ENCODE results near the gene ESPN.
A peak's percentile ranks its signal among the peaks of the same experiment; 100 is the strongest.

ESPN gene

DNA sequence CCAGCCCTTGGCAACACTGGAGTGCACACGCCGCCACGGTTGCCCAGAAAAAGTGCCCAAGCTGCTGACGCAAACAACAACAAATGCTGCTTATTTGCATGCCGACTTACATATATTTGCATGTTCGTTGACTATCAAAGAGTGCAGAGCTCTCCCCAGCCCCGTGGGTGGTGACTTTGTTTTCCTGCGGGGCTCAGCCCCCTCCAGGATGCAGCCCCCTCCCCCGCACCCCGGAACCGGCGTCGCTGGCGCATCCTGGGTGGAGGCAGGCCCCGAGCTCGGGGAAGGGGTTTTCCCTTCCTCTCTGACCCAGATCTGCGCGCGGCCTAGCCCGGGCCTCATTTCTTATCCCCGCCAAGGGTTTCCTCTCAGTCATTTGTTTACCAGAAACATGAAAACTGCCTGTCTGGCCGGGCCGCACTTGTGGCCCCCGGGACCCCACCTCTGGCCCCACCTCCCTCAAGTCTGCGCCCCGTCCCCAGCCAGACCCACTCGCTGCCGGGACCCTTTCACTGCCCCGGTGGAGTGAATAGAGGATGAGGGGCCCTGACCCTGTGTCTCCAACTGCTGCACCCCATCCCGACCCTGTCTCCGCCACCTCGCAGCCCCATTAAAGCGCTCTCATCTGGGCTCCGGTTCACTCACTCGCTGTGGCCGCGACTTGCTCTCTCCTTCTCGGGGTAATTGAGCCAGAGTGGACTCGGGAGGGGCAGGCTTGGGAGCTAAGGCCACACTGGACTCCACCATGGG, 35.9 kb downstream of the ESPN start (continued):
- TF ChIP-seq, protein P1, sequence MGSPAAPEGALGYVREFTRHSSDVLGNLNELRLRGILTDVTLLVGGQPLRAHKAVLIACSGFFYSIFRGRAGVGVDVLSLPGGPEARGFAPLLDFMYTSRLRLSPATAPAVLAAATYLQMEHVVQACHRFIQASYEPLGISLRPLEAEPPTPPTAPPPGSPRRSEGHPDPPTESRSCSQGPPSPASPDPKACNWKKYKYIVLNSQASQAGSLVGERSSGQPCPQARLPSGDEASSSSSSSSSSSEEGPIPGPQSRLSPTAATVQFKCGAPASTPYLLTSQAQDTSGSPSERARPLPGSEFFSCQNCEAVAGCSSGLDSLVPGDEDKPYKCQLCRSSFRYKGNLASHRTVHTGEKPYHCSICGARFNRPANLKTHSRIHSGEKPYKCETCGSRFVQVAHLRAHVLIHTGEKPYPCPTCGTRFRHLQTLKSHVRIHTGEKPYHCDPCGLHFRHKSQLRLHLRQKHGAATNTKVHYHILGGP (tag by site-specific recombination; IDR thresholded peaks at IDR 0.05), result no peak

GRCh38 chr1:6461051-6461530, 36.5 kb downstream of the ESPN start:
- Histone ChIP-seq H3K27ac (ENCODE audit: extremely low read depth, low read depth, low read length) (no peak overlapping the region), H3K4me1 (ENCODE audit: control insufficient read depth, insufficient read depth, low read length) (no peaks in the 10 kb centered on the region), H3K36me3 (ENCODE audit: control insufficient read depth in 2 of 2, insufficient read depth in 1 of 2, low read length in 2 of 2) (peaks cover 0 to 27% of the 10 kb centered on the region in 2 experiments; a peak in 1 of 3 replicates), H3K4me3 (ENCODE audit: low read depth, low read length) (no peak overlapping the region), H3K9me3 (ENCODE audit: control insufficient read depth, insufficient read depth, low read depth, low read length) (no peaks in the 10 kb centered on the region)
- CTCF ChIA-PET, result no interaction called here
- POLR2A ChIA-PET, result no interaction called here
- TF ChIP-seq KLF16 (tag by site-specific recombination; IDR thresholded peaks at IDR 0.05), result no peak
- TF ChIP-seq ZNF169 (tag by site-specific recombination; IDR thresholded peaks at IDR 0.05), result no peak
- TF ChIP-seq, protein P2, sequence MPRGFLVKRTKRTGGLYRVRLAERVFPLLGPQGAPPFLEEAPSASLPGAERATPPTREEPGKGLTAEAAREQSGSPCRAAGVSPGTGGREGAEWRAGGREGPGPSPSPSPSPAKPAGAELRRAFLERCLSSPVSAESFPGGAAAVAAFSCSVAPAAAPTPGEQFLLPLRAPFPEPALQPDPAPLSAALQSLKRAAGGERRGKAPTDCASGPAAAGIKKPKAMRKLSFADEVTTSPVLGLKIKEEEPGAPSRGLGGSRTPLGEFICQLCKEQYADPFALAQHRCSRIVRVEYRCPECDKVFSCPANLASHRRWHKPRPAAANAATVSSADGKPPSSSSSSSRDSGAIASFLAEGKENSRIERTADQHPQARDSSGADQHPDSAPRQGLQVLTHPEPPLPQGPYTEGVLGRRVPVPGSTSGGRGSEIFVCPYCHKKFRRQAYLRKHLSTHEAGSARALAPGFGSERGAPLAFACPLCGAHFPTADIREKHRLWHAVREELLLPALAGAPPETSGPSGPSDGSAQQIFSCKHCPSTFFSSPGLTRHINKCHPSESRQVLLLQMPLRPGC (tag by site-specific recombination; IDR thresholded peaks at IDR 0.05), result no peak
- no peak for TF ChIP-seq ZNF560 (tag by site-specific recombination; IDR thresholded peaks at IDR 0.05; ENCODE audit: borderline replicate concordance)
- no peak for TF ChIP-seq KLF9 (tag by site-specific recombination; IDR thresholded peaks at IDR 0.05; ENCODE audit: low read depth)
- TF ChIP-seq ZNF391 (tag by site-specific recombination; IDR thresholded peaks at IDR 0.05; ENCODE audit: borderline replicate concordance, low read depth), result no peak
- TF ChIP-seq GFI1B (tag by site-specific recombination; IDR thresholded peaks at IDR 0.05), result no peak
- TF ChIP-seq ZNF19 (tag by site-specific recombination; IDR thresholded peaks at IDR 0.05; ENCODE audit: low read depth), result no peak
- no peak for TF ChIP-seq ZNF138 (tag by site-specific recombination; IDR thresholded peaks at IDR 0.05; ENCODE audit: borderline replicate concordance)

DNA sequence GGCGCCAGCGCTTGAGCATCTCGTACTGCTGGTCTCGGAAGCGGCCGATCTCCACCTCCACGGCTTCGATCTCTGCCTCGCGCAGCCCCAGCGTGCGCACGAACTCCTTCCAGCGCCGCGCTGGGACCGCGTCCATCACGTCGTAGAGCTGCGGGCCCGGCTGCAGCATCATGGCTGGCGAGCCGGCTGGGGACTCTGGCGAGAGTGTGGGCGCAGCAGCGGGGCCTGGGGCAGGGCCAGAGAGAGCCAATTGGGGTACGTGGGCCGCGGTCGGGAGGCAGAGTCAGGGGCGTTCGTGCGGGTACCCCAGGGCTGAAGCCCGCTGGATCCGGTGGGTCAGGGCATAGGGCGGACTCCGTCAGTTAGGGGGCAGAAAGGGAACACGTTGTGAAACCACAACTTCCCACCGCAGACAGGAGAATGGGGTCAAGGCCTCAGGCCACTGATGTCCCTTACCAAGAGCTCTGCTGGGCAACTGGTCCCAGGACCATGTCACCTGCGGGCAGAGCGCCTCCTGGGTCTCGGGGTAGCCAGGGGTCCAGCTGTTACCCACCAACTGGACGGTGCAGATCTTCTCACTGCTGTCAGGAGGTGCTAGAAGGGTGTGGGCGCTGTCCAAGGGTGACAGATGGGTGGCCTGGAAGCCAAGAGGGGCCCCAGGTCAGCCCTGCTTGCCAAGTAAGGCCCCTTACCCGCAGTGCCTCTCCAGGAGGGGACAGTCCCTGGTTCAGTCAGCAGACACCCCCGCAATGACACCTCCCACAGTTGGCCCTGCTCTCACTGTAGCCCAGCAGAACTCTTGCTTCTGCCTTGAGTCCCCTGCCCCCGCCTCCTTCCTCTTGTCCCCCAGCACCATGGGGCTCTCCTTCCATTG, 37.2 kb downstream of the ESPN start:
- ChIA-PET CTCF (interaction anchor here (0.8 to 2.7 kb wide), 3 partner anchors 12 to 215 kb away, joined by 3 to 6 read pairs (median 4); no protein-coding TSS in a partner anchor), POLR2A (no interaction called here)
- H3K36me3 ChIP-seq (ENCODE audit: control insufficient read depth in 2 of 2, insufficient read depth in 1 of 2, low read length in 2 of 2), result peaks cover 0 to 27% of the 10 kb centered on the region in 2 experiments; a peak in 1 of 3 replicates
- H3K4me3 ChIP-seq (ENCODE audit: low read depth, low read length), result no peak overlapping the region
- no peaks in the 10 kb centered on the region for H3K9me3 ChIP-seq (ENCODE audit: control insufficient read depth, insufficient read depth, low read depth, low read length)
- no peaks in the 10 kb centered on the region for H3K4me1 ChIP-seq (ENCODE audit: control insufficient read depth, insufficient read depth, low read length)
- 0 out of 2 replicates have a peak, but pooled peaks have one; percentile 30 for TF ChIP-seq EGR2 (tag by site-specific recombination; IDR thresholded peaks at IDR 0.05; ENCODE audit: low read depth)
- TF ChIP-seq, protein P3, sequence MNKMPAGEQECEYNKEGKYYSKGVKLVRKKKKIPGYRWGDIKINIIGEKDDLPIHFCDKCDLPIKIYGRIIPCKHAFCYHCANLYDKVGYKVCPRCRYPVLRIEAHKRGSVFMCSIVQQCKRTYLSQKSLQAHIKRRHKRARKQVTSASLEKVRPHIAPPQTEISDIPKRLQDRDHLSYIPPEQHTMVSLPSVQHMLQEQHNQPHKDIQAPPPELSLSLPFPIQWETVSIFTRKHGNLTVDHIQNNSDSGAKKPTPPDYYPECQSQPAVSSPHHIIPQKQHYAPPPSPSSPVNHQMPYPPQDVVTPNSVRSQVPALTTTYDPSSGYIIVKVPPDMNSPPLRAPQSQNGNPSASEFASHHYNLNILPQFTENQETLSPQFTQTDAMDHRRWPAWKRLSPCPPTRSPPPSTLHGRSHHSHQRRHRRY (tag by site-specific recombination; IDR thresholded peaks at IDR 0.05), result no peak
- H3K27ac ChIP-seq (ENCODE audit: extremely low read depth, low read depth, low read length), result no peak overlapping the region
